Caco-2 (cell line): ENCODE data around the gene LEMD1. TPM values are rescaled to one million over a fixed set of nuclear protein-coding genes. Genes with fewer than 3 reads are reported as not detected.
"Not testable (repeated sequence)": the region's sequence is repeated elsewhere in the genome, so short reads cannot be mapped to it uniquely, and the experiment has no call there.

Experiments used
- BruUV-seq: library from RNA; stranded (reverse); fragments of 400-500 nt; replicated peaks from 2 replicates; lab custom pipeline; 2021; lab: Mats Ljungman, UMichigan
- CTCF ChIA-PET: fragments of 300-600 bp; sonication (Branson Sonifier 250); formaldehyde crosslinking; loops from one replicate; lab custom pipeline; 2022; ENCODE audit warnings: antibody characterized with exemption; lab: Charles Lee
- POLR2A ChIA-PET: fragments of 300-600 bp; sonication (Branson Sonifier 250); formaldehyde crosslinking; loops from one replicate; lab custom pipeline; 2022; ENCODE audit warnings: antibody characterized with exemption; lab: Charles Lee
- DNase-seq, 2 experiments: peaks; one replicate each; pipeline versions ENCODE4 v3.0.0 to v3.0.0-alpha.2; 2020 to 2022
- H3K27me3 ChIP-seq: replicated peaks from 2 replicates; pipeline ENCODE4 v1.6.0; 2011; ENCODE audit warnings: low read length; ENCODE audit not compliant: control insufficient read depth, insufficient read depth
- H3K36me3 ChIP-seq: 2 replicates; pipeline ENCODE4 v1.5.1; 2011; ENCODE audit warnings: low read length; ENCODE audit not compliant: control insufficient read depth, insufficient read depth
- H3K4me1 ChIP-seq: fragments of 250-450 bp; sonication (Bioruptor Pico); 2 replicates; pipeline ENCODE4 v1.5.1; 2020; ENCODE audit warnings: mild to moderate bottlenecking
- H3K4me3 ChIP-seq: 2 replicates; pipeline ENCODE4 v1.5.1; 2011; ENCODE audit warnings: low read depth, mild to moderate bottlenecking, control low read depth, low read length
- H3K9me3 ChIP-seq: fragments of 250-450 bp; sonication (Bioruptor Pico); 2 replicates; pipeline ENCODE4 v1.5.1; 2020; ENCODE audit warnings: mild to moderate bottlenecking, moderate library complexity
- H3K27ac Mint-ChIP-seq: one replicate; pipeline ENCODE4 v1.8.0; 2022; ENCODE audit warnings: mixed read lengths; ENCODE audit not compliant: unreplicated experiment
- H3K27me3 Mint-ChIP-seq: one replicate; pipeline ENCODE4 v1.8.0; 2022; ENCODE audit warnings: mixed read lengths; ENCODE audit not compliant: insufficient read depth, unreplicated experiment
- H3K36me3 Mint-ChIP-seq: one replicate; pipeline ENCODE4 v1.8.0; 2022; ENCODE audit warnings: mild to moderate bottlenecking, mixed read lengths; ENCODE audit not compliant: insufficient read depth, unreplicated experiment
- H3K4me1 Mint-ChIP-seq: one replicate; pipeline ENCODE4 v1.8.0; 2022; ENCODE audit warnings: low read depth, mixed read lengths; ENCODE audit not compliant: unreplicated experiment
- H3K4me3 Mint-ChIP-seq: one replicate; pipeline ENCODE4 v1.8.0; 2022; ENCODE audit warnings: mild to moderate bottlenecking, moderate library complexity, mixed read lengths; ENCODE audit not compliant: unreplicated experiment
- H3K9me3 Mint-ChIP-seq: one replicate; pipeline ENCODE4 v1.8.0; 2022; ENCODE audit warnings: mixed read lengths; ENCODE audit not compliant: unreplicated experiment
- CTCF ChIP-seq, 2 experiments: fragments of 200-600 bp in 1 of 2; IDR thresholded peaks; 1 replicate in 1 of 2; 2 replicates in 1 of 2; pipeline versions ENCODE4 v1.5.1 to v1.8.0; 2011 to 2022; ENCODE audit warnings: antibody characterized with exemption in 1 of 2, control low read depth in 1 of 2, inconsistent platforms in 1 of 2, low read depth in 1 of 2, low read length in 1 of 2, mild to moderate bottlenecking in 1 of 2, moderate library complexity in 1 of 2; ENCODE audit not compliant: insufficient read depth in 1 of 2, severe bottlenecking in 1 of 2, unreplicated experiment in 1 of 2
- intact Hi-C: fragments of 100-400 bp; cut with micrococcal nuclease; formaldehyde crosslinking; loops from one replicate; pipeline ENCODE4 v1.10.0; 2022; ENCODE audit not compliant: unreplicated experiment
- total RNA-seq: library from RNA; stranded (reverse); gene quantifications from 2 replicates; pipeline ENCODE4 v1.2.3, GENCODE V29; 2022

Gene LEMD1
- total RNA-seq, 1 experiment from 2014 or later: not detected

- Histone ChIP-seq H3K4me3 (no peak overlapping the region), H3K4me1 (no peaks in the 10 kb centered on the region), H3K27me3 (no peaks in the 10 kb centered on the region), H3K36me3 (no peaks in the 10 kb centered on the region), H3K9me3 (no peaks in the 10 kb centered on the region)
- POLR2A ChIA-PET: no interaction called here
- Mint-ChIP-seq H3K27ac (no peak overlapping the region), H3K4me3 (no peak overlapping the region), H3K4me1 (no peaks in the 10 kb centered on the region), H3K9me3 (no peaks in the 10 kb centered on the region), H3K27me3 (peaks cover 15% of the 10 kb centered on the region), H3K36me3 (no peaks in the 10 kb centered on the region)
- DNase-seq: no peak
- CTCF ChIA-PET: no interaction called here
- intact Hi-C loops: no loop called here
- no peak for TF ChIP-seq CTCF (IDR thresholded peaks at IDR 0.05; ENCODE audit: insufficient read depth in 1 of 2, low read depth in 1 of 2, low read length in 1 of 2, severe bottlenecking in 1 of 2, unreplicated experiment in 1 of 2)
- BruUV-seq: no TSS peak
Observed at GRCh38 chr1:205392650-205393049, 29.2 kb downstream of the LEMD1 start.

GRCh38 chr1:205391386-205391785 lies 30.5 kb downstream of the LEMD1 start:
- Histone ChIP-seq H3K27me3 (no peaks in the 10 kb centered on the region), H3K4me1 (no peaks in the 10 kb centered on the region), H3K4me3 (no peak overlapping the region), H3K9me3 (no peaks in the 10 kb centered on the region), H3K36me3 (no peaks in the 10 kb centered on the region)
- no peak for TF ChIP-seq CTCF (IDR thresholded peaks at IDR 0.05; ENCODE audit: insufficient read depth in 1 of 2, low read depth in 1 of 2, low read length in 1 of 2, severe bottlenecking in 1 of 2, unreplicated experiment in 1 of 2)
- no TSS peak for BruUV-seq
- no peak overlapping the region for H3K27ac Mint-ChIP-seq
- CTCF ChIA-PET: interaction anchor here (0.7 to 1.0 kb wide), 2 partner anchors 37 to 94 kb away, joined by 3 read pairs; no protein-coding TSS in a partner anchor
- POLR2A ChIA-PET: no interaction called here
- intact Hi-C loops: no loop called here
- no peaks in the 10 kb centered on the region for H3K9me3 Mint-ChIP-seq
- H3K4me1 Mint-ChIP-seq: no peaks in the 10 kb centered on the region
- H3K27me3 Mint-ChIP-seq: peaks cover 15% of the 10 kb centered on the region
- no peak for DNase-seq
- H3K36me3 Mint-ChIP-seq: no peaks in the 10 kb centered on the region
- H3K4me3 Mint-ChIP-seq: no peak overlapping the region

GRCh38 chr1:205387845-205388244 lies 34.0 kb downstream of the LEMD1 start:
- BruUV-seq: no TSS peak
- CTCF ChIA-PET: no interaction called here

GRCh38 chr1:205382990-205383389 lies 38.9 kb downstream of the LEMD1 start:
- intact Hi-C loops, H3K9me3 Mint-ChIP-seq, H3K4me1 Mint-ChIP-seq, H3K4me3 ChIP-seq, H3K4me3 Mint-ChIP-seq, H3K9me3 ChIP-seq, H3K36me3 ChIP-seq, POLR2A ChIA-PET, H3K27me3 ChIP-seq, H3K36me3 Mint-ChIP-seq, H3K27ac Mint-ChIP-seq, H3K4me1 ChIP-seq, CTCF ChIA-PET, DNase-seq, BruUV-seq, H3K27me3 Mint-ChIP-seq: not testable (repeated sequence)

More at GRCh38 chr1:205387845-205388244, 34.0 kb downstream of the LEMD1 start:
- H3K27ac Mint-ChIP-seq: no peak overlapping the region
- TF ChIP-seq CTCF (IDR thresholded peaks at IDR 0.05; ENCODE audit: insufficient read depth in 1 of 2, low read depth in 1 of 2, low read length in 1 of 2, severe bottlenecking in 1 of 2, unreplicated experiment in 1 of 2): no peak
- DNase-seq: no peak
- H3K4me1 ChIP-seq: no peaks in the 10 kb centered on the region
- no peak overlapping the region for H3K4me3 Mint-ChIP-seq
- no peaks in the 10 kb centered on the region for H3K36me3 ChIP-seq
- intact Hi-C loops: no loop called here
- no peaks in the 10 kb centered on the region for H3K4me1 Mint-ChIP-seq
- POLR2A ChIA-PET: no interaction called here
- H3K36me3 Mint-ChIP-seq: no peaks in the 10 kb centered on the region
- peaks cover 5% of the 10 kb centered on the region for H3K27me3 Mint-ChIP-seq
- no peaks in the 10 kb centered on the region for H3K9me3 Mint-ChIP-seq
- H3K4me3 ChIP-seq: no peak overlapping the region
- H3K27me3 ChIP-seq: no peaks in the 10 kb centered on the region
- H3K9me3 ChIP-seq: no peaks in the 10 kb centered on the region
